MM.1S (cell line): Measurements from ENCODE around the gene SNRPA1.
A peak's percentile ranks its signal among the peaks of the same experiment; 100 is the strongest.

ENCODE experiments used
- DNase-seq: peaks from one replicate; pipeline ENCODE4 v3.0.0-alpha.2; 2015
- H2AFZ ChIP-seq: fragments of 300-600 bp; sonication (generic); 2 replicates; pipeline ENCODE4 v1.6.0; 2016; ENCODE audit warnings: antibody characterized with exemption, low read length
- H3F3A ChIP-seq: fragments of 300-600 bp; sonication (generic); 2 replicates; pipeline ENCODE4 v1.6.1; 2016; ENCODE audit warnings: mild to moderate bottlenecking, antibody characterized with exemption, low read length, moderate library complexity, mixed read lengths; ENCODE audit not compliant: insufficient read depth
- H3K27ac ChIP-seq: fragments of 300-600 bp; sonication (generic); 2 replicates; pipeline ENCODE4 v1.5.1; 2016; ENCODE audit warnings: mild to moderate bottlenecking, low read length
- H3K27me3 ChIP-seq: fragments of 300-600 bp; sonication (generic); replicated peaks from 2 replicates; pipeline ENCODE4 v1.6.0; 2016; ENCODE audit warnings: low read length; ENCODE audit not compliant: insufficient read depth
- H3K36me3 ChIP-seq: fragments of 300-600 bp; sonication (generic); replicated peaks from 2 replicates; pipeline ENCODE4 v1.6.1; 2016; ENCODE audit warnings: mild to moderate bottlenecking, low read length, mixed read lengths; ENCODE audit not compliant: insufficient read depth
- H3K4me1 ChIP-seq: fragments of 300-600 bp; sonication (generic); 2 replicates; pipeline ENCODE4 v1.6.1; 2016; ENCODE audit warnings: low read length, mixed read lengths
- H3K4me2 ChIP-seq: fragments of 300-600 bp; sonication (generic); 2 replicates; pipeline ENCODE4 v1.6.0; 2016; ENCODE audit warnings: low read depth, low read length
- H3K4me3 ChIP-seq: fragments of 300-600 bp; sonication (generic); 2 replicates; pipeline ENCODE4 v1.5.1; 2016; ENCODE audit warnings: low read length, mixed read lengths
- H3K79me2 ChIP-seq: fragments of 300-600 bp; sonication (generic); 2 replicates; pipeline ENCODE4 v1.6.1; 2016; ENCODE audit warnings: mixed run types, low read length, mixed read lengths
- H3K9ac ChIP-seq: fragments of 300-600 bp; sonication (generic); 2 replicates; pipeline ENCODE4 v1.6.1; 2016; ENCODE audit warnings: low read length, mixed read lengths
- H3K9me2 ChIP-seq: fragments of 300-600 bp; sonication (generic); replicated peaks from 2 replicates; pipeline ENCODE4 v1.6.1; 2016; ENCODE audit warnings: mild to moderate bottlenecking, low read length, mixed read lengths; ENCODE audit not compliant: insufficient read depth
- H3K9me3 ChIP-seq: fragments of 300-600 bp; sonication (generic); replicated peaks from 2 replicates; pipeline ENCODE4 v1.6.1; 2016; ENCODE audit warnings: mild to moderate bottlenecking, low read length, mixed read lengths; ENCODE audit not compliant: insufficient read depth
- H4K20me1 ChIP-seq: fragments of 300-600 bp; sonication (generic); 2 replicates; pipeline ENCODE4 v1.6.1; 2016; ENCODE audit warnings: mild to moderate bottlenecking, low read length, moderate library complexity, mixed read lengths; ENCODE audit not compliant: insufficient read depth
- EZH2 ChIP-seq: fragments of 300-600 bp; sonication (generic); optimal IDR thresholded peaks from 2 replicates; pipeline ENCODE3; 2017; ENCODE audit warnings: low read depth, mild to moderate bottlenecking, antibody characterized with exemption, low read length, mixed read lengths
- EZH2phosphoT487 ChIP-seq: fragments of 300-600 bp; sonication (generic); IDR thresholded peaks from 2 replicates; pipeline ENCODE4 v1.6.1; 2018; ENCODE audit warnings: antibody characterized with exemption, low read length
- TF ChIP-seq, protein P1 (sequence below): fragments of 300-600 bp; sonication (generic); IDR thresholded peaks from 2 replicates; pipeline ENCODE4 v1.5.1; 2016; ENCODE audit warnings: antibody characterized with exemption, low read length, mixed read lengths

The SNRPA1 gene

DNA sequence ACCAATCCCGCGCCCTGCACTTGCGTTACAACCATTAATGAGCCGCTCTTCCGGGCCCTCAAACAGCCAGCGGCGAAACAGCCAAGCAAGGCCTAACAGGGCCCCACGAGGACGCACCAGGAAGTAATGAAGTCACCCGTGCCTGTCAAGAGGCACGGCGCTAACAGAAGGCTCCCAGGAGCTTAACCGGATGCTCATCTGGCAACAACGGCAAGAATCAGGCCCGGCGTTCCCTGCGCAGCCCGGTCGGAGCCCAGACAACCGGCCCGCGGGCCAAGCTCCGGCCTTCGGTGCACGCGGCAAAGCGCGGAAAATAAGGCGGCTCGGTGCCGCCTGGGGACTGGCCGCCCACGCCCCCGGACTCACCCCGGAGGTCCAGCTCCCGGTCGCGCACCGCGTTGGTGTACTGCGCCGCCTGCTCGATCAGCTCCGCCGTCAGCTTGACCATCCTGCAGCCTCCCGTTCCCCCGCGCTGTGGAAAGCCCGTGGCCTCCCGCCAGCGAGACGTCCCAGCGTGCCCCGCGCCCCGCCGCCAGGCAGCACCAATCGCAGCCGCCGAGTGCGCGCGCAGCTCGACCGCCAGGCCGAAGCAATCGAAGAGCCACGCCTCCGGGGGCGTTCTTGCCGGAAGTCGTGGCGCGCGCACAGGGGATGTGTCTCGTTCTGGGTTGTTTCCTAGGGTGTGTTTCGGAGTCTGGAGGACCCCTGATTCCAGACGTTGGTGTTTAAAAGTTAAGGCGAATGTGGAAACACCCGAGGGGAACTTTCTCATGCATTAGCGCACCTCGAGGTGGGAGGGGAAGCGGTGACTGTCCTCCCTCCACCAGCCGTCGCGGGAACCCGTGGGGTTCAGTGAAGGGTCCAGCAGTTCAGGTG is at the start of gene SNRPA1:
Gene SNRPA1, minus strand, starts transcription at position 518 of the 876 bp plus-strand sequence. Its CDS starts 70 bp downstream, at position 448.
- Histone ChIP-seq H3K4me1 (peaks cover 16% of the 10 kb centered on the region), H3K4me3 (peak within 1 kb of the TSS; percentile 90), H3K9me2 (no peaks in the 10 kb centered on the region), H3K27ac (peak within 1 kb of the TSS; percentile 86), H3K79me2 (peaks cover 52% of the 10 kb centered on the region), H3K9me3 (no peaks in the 10 kb centered on the region), H3K9ac (peak within 1 kb of the TSS; percentile 94), H3F3A (peaks cover 18% of the 10 kb centered on the region), H3K4me2 (peak within 1 kb of the TSS; percentile 80), H3K27me3 (no peaks in the 10 kb centered on the region), H3K36me3 (peaks cover 16% of the 10 kb centered on the region; the same call in 1 of the 2 replicates), H4K20me1 (peaks cover 25% of the 10 kb centered on the region), H2AFZ (peak within 1 kb of the TSS; percentile 84)
- TF ChIP-seq EZH2 (no peak), EZH2phosphoT487 (no peak)
- TF ChIP-seq, protein P1, sequence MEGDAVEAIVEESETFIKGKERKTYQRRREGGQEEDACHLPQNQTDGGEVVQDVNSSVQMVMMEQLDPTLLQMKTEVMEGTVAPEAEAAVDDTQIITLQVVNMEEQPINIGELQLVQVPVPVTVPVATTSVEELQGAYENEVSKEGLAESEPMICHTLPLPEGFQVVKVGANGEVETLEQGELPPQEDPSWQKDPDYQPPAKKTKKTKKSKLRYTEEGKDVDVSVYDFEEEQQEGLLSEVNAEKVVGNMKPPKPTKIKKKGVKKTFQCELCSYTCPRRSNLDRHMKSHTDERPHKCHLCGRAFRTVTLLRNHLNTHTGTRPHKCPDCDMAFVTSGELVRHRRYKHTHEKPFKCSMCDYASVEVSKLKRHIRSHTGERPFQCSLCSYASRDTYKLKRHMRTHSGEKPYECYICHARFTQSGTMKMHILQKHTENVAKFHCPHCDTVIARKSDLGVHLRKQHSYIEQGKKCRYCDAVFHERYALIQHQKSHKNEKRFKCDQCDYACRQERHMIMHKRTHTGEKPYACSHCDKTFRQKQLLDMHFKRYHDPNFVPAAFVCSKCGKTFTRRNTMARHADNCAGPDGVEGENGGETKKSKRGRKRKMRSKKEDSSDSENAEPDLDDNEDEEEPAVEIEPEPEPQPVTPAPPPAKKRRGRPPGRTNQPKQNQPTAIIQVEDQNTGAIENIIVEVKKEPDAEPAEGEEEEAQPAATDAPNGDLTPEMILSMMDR: no peak
- DNase-seq: peak; percentile 98

DNA sequence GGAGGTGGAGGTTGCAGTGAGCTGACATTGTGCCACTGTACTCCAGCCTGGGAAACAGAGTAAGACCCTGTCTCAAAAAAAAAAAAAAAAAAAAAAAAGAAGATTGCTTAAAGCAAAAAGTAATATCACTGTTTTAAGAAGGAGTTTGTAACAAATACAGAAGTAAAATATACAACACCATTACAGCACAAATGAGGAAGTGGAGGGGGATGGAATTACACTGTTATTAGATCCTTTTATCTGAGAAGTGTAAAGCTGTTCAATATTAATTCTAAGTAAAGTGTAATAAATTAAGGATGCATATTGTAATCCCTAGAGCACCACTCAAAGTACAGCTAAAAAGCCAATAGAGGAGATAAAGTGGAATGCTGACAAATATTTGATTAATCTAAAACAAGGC is 47.0 kb upstream of the SNRPA1 start:
- Histone ChIP-seq H3K9me3 (no peaks in the 10 kb centered on the region), H3K9ac (no peak overlapping the region), H3K9me2 (no peaks in the 10 kb centered on the region), H3F3A (no peaks in the 10 kb centered on the region), H3K4me3 (no peak overlapping the region), H4K20me1 (no peaks in the 10 kb centered on the region), H2AFZ (no peak overlapping the region), H3K27ac (no peak overlapping the region), H3K79me2 (no peaks in the 10 kb centered on the region), H3K36me3 (no peaks in the 10 kb centered on the region), H3K4me1 (no peaks in the 10 kb centered on the region), H3K27me3 (0 out of 2 replicates have a peak, but pooled peaks cover 8% of the 10 kb centered on the region), H3K4me2 (no peak overlapping the region)
- TF ChIP-seq EZH2 (no peak), EZH2phosphoT487 (no peak)
- TF ChIP-seq, protein P1: no peak
- DNase-seq: no peak

DNA sequence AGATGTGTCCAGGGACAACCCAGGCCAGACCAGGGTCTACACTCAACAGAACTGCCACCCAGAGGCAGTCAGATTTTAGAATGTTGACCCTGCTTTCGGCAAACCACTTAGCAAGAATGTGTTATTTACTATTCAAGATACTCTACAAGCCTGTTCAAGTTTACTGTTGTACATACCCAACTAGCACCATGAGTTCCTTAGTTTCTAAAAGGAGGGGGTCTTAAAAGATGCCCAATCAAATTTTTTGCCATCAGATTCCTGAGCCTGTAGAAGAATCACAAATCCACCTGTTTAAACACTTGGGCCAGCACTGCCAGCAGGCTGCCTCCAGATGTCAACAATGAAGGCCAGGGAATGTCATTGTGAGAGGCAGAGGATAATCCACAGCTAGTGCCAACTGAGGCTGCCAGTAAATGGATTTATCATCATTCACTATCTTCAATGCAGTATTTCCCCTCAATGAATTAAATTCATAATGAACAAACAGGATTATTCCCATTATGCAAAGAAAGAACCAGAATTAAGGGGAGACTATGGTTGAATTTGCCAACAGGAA is 43.5 kb upstream of the SNRPA1 start:
- Histone ChIP-seq H3F3A (no peaks in the 10 kb centered on the region), H3K4me2 (no peak overlapping the region), H3K36me3 (no peaks in the 10 kb centered on the region), H3K4me1 (no peaks in the 10 kb centered on the region), H4K20me1 (no peaks in the 10 kb centered on the region), H3K9me3 (no peaks in the 10 kb centered on the region), H2AFZ (no peak overlapping the region), H3K9ac (no peak overlapping the region), H3K27ac (no peak overlapping the region), H3K79me2 (no peaks in the 10 kb centered on the region), H3K4me3 (no peak overlapping the region), H3K27me3 (no peaks in the 10 kb centered on the region), H3K9me2 (no peaks in the 10 kb centered on the region)
- TF ChIP-seq EZH2phosphoT487: no peak
- TF ChIP-seq, protein P1: no peak
- DNase-seq: no peak
